ENCODE data around the gene FANCI.

The FANCI gene

DNA sequence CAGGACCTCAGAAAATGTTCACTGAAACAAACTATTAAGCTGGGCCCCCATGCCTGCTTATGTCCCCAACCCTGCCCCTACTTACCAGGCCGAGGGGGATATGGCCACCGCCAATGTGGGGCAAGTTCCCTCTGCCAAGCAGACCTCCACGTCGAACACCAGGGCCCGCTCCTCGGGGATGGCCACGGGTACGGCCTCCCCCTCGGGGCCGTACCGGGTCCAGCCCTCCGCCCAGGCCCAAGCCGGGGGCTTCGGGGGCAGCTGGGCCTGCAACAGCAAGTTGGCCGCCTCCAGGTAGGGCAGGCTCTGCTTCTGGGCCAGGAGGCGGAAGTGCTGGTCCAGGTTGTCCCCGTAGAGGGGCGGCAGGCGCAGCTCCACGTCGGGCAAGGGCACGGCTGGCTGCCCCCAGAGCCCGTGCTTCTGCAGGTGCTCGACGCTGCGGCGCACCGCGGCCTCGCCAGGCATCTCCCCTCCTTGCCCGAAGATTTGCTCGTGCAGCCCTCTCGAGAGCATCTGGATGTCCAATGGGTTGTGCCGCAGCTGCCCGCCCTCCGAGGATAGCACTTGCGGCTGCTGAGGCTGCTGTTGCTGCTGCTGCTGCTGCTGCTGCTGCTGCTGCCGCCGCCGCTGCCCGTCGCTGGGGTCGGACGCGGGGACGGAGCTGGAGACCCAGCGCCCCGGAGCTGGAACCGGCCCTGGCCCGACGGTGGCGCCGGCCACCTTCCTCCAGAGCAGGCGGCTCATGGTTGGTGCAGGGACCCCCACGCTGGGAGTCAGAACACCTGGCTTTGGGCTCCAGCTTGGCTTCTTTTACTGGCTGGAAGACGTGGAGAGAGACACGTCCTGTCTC, 89.5 kb downstream of the FANCI start:
- DNase-seq (ENCODE audit: low read depth): no peak

GRCh38 chr15:89333959-89334509, 90.3 kb downstream of the FANCI start:
- no peak for DNase-seq (ENCODE audit: low read depth)

- DNase-seq (ENCODE audit: low read depth): peak; percentile 98
These were observed 90.9 kb downstream of the FANCI start, which contains the start of gene POLG for GRCh38 chr15:89334510-89335297. Gene POLG (minus strand): TSS chr15:89334824. CDS start chr15:89333754, 1,070 bp downstream.

DNA sequence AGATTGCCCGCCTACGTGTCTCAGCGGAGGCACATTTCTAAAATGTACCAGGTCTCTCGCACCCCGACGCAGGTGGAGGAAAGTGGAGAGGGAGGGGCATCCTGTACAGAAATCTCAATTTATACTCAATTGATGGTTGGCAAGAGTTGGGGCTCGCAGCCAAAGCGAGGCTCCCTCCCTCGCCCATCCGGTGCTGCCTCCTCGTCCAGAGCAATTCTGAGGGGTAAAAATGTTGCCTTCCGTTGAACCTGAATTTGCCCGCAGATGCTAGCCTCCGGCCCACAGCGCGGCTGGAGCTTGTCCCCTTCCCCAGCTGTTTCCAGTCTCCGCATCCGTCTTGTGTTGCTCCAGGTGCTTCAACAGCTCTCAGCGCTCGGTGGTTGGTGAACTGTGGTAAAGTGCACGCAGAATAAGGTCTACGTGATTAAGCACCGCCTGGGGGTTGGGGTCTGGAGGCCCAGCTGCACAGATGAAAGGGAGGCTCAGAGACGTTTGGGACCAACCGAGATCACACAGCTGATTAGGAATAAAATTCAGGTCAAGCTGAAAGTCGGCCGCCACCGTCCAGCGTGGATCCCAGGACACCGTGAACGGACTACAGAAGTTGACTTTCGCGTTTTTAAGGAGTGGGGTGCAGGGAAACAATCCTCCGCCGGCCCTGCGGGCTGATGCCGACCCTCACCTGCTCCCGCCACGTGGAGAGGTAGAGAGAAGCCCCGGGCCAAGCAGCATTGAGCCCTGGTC, 91.7 kb downstream of the FANCI start:
- DNase-seq (ENCODE audit: low read depth): no peak

GRCh38 chr15:89338036-89338435, 94.3 kb downstream of the FANCI start:
- no peak for DNase-seq (ENCODE audit: low read depth)

DNA sequence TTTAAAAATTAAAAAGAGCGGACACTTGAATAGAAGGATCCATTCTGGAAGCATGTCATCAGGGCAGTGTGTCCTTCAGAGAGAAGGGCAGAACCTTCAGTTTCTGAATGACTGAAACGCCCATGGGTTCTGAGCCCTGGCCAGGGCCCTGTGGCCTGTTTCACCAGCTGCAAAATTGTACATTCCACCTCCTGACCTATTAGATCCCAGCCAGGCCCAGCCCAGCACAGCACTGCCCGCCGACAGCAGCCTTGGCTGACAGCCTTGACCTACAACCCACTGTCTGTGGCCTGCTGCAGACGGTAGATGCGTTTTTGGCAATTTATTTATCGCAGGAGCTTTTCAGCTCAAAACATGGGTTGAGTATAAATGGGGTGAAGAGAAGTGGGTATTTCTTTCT, 96.8 kb downstream of the FANCI start:
- no peak for DNase-seq (ENCODE audit: low read depth)

DNA sequence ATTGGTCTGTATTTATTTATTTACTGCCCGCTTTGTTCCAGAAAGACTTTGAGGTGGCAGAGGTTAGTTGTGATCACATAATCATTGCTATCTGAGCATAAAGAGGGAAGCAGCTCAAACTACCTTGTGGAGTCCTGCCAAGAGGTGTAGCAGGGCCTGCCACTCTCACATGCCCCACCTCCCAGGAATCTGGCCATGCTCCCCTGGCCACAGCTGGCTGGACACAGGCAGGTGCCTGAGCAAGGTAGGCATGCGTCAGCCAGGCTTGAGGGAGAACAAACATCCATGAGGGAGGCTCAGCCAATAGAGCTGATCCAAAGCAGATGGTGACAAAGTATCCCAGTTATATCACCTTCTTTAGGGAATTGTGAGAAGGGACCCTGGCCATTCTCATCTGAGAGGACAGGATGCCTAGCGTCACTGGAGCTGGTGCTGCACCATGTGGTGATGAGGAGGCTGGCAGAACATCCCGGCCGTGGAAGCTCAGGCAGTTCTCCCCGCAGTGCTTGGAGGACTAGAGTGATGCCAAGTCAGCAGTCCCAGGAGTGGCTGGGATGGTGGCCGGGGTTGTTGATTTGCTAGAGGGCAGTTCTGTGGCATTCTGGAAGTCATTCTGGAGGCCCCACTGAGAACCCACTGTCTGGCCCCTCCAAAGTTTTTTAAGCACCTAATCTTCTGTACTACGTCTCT, 97.7 kb downstream of the FANCI start:
- no peak for DNase-seq (ENCODE audit: low read depth)

DNA sequence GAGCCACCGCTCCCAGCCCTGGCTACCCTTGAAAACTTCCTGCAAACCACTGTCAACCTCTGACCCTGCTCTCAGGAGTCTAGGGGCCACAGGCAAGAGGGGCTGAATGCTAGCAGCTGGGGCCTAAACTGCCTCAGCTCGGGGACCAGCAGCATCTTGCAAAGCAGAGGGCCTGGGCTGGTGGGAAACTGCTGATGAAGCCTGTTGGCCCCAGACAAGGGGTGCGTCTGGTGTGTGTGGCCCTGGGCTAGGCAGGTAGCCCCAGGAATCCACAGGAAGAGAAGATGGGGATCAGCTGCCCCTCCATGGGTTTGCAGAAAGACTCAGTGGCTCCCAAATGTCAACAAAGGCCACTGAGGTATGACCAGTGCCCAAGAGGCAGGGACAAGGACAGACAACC, 99.1 kb downstream of the FANCI start:
- no peak for DNase-seq (ENCODE audit: low read depth)

DNA sequence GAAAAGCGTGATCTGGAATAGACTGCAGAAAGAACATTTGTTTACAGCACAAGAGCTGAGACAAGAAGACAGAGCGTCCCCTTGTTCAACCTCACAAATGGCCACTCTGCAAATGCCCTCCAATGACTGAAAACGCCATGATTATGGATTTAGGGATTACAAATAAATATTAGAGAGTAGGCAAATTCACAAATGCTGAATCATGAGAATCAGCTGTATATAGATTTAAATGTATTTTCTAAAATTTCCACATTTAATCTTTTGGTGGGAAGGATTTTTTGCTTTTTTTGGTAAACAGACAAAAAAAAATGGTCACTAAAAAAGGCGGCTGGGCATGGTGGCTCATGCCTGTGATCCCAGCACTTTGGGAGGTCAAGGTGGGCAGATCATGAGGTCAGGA, 101.5 kb downstream of the FANCI start:
- DNase-seq (ENCODE audit: low read depth): no peak

GRCh38 chr15:89346516-89347231, 102.9 kb downstream of the FANCI start:
- DNase-seq (ENCODE audit: low read depth): no peak

DNA sequence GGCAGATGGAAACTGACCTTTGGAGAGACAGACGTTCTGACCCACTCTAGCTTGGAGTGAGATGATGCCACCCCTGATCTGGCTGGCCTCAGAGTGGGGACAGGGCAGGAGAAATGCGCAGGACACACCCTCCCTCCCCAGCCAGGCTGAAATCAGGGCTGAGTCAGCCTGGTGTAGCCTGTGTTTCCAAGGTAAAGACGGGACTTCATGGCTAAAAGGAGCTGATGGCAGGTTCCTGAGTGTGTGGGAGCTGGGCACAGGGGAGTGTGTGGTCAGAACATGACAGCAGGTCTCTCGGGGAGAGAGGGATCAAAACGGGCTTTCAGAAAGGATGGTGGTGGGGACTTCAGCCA, 105.4 kb downstream of the FANCI start:
- no peak for DNase-seq (ENCODE audit: low read depth)

- DNase-seq (ENCODE audit: low read depth): no peak
These were observed 108.7 kb downstream of the FANCI start for GRCh38 chr15:89352476-89352875.

- no peak for DNase-seq (ENCODE audit: low read depth)
These were observed 110.2 kb downstream of the FANCI start for GRCh38 chr15:89353991-89354390.

- DNase-seq (ENCODE audit: low read depth): peak; percentile 36
These were observed 113.0 kb downstream of the FANCI start for GRCh38 chr15:89356634-89357298.

DNA sequence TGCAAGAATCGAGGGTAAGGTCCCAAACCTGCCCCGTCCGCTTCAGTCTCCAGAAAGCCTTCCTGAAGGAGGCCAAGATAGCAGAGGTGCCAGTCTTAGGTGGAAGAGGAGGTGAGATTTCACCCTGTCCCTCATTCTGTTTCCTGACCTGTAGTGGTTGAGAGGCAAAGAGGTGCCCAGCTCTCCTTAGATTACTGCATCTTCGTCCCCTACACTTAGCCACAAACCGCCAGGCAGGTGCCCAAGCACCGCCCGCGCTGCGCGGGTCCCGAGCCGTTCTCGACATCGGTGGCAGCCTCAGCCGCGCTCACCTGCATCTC, 114.6 kb downstream of the FANCI start:
- DNase-seq (ENCODE audit: low read depth): no peak

- DNase-seq (ENCODE audit: low read depth): peak; percentile 67
These were observed 115.1 kb downstream of the FANCI start for GRCh38 chr15:89358755-89359439.

DNA sequence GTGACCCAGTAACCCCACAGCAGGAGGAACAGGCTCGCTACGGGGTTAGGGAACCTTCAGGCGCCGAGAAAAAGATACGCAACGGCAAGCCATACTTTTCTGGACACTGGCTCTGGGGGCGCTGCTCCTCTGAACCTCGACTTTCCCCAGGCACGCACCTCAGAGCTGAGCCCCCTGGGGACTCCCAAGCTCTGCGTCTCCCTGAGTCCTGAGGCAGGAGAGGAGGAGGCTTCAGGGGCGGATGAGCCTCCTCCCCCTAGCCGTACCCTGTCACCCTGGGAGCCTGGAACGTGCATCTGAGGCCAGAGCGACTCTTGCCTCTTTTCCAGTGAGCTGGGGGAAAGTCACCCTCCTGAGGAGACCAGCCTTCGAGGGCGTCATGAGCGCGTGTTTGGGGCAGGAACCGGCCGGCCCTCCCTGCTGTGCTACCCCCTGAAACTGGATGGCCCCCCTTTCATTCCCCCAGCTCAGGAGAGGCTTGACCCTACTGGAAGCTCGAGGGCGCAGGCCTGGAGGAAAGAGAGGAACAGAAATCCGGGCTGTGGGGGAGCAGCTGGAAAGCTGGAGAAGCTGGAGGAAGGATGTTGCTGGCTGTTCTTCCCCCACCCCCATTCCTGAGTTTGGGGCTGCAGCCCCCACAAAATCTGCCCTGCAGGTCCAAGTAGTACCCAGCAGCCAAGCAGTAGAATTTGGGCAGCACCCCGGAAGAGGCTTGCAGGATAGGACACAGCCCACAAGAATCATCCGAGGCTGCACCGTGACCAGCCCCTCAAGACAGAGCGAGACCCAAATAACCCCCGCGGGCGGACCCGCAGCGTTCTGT, 115.9 kb downstream of the FANCI start:
- no peak for DNase-seq (ENCODE audit: low read depth)

GRCh38 chr15:89360294-89360971, 116.7 kb downstream of the FANCI start:
- DNase-seq (ENCODE audit: low read depth): no peak
